ENCODE data around the gene WDR11.
"Not testable (repeated sequence)": the region's sequence is repeated elsewhere in the genome, so short reads cannot be mapped to it uniquely, and the experiment has no call there.

The WDR11 gene

GRCh38 chr10:120917521-120918250 lies 66.5 kb downstream of the WDR11 start:
- TF ChIP-seq, protein P1, sequence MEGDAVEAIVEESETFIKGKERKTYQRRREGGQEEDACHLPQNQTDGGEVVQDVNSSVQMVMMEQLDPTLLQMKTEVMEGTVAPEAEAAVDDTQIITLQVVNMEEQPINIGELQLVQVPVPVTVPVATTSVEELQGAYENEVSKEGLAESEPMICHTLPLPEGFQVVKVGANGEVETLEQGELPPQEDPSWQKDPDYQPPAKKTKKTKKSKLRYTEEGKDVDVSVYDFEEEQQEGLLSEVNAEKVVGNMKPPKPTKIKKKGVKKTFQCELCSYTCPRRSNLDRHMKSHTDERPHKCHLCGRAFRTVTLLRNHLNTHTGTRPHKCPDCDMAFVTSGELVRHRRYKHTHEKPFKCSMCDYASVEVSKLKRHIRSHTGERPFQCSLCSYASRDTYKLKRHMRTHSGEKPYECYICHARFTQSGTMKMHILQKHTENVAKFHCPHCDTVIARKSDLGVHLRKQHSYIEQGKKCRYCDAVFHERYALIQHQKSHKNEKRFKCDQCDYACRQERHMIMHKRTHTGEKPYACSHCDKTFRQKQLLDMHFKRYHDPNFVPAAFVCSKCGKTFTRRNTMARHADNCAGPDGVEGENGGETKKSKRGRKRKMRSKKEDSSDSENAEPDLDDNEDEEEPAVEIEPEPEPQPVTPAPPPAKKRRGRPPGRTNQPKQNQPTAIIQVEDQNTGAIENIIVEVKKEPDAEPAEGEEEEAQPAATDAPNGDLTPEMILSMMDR (IDR thresholded peaks at IDR 0.05; ENCODE audit: poor library complexity, severe bottlenecking) = no peak
- ATAC-seq (ENCODE audit: low read depth) (peak; percentile 94), DNase-seq (ENCODE audit: low spot score) (no peak)
- Histone ChIP-seq H3K4me1 (ENCODE audit: insufficient read depth, poor library complexity, severe bottlenecking) (peaks cover 13% of the 10 kb centered on the region), H3K4me3 (ENCODE audit: severe bottlenecking) (no peak overlapping the region), H3K36me3 (ENCODE audit: low read depth) (no peaks in the 10 kb centered on the region), H3K9me3 (ENCODE audit: severe bottlenecking) (no peaks in the 10 kb centered on the region), H3K27ac (ENCODE audit: poor library complexity, severe bottlenecking) (peak overlapping the region; percentile 77), H3K27me3 (ENCODE audit: insufficient read depth, poor library complexity, severe bottlenecking) (no peaks in the 10 kb centered on the region)

- not testable (repeated sequence) for H3K9me3 ChIP-seq (ENCODE audit: severe bottlenecking); H3K36me3 ChIP-seq (ENCODE audit: low read depth); H3K4me1 ChIP-seq (ENCODE audit: insufficient read depth, poor library complexity, severe bottlenecking); ATAC-seq (ENCODE audit: low read depth); DNase-seq (ENCODE audit: low spot score); H3K27me3 ChIP-seq (ENCODE audit: insufficient read depth, poor library complexity, severe bottlenecking); H3K27ac ChIP-seq (ENCODE audit: poor library complexity, severe bottlenecking); H3K4me3 ChIP-seq (ENCODE audit: severe bottlenecking)
Measured at GRCh38 chr10:120923886-120924285, 72.7 kb downstream of the WDR11 start.

- ATAC-seq (ENCODE audit: low read depth) (no peak), DNase-seq (ENCODE audit: low spot score) (no peak)
- Histone ChIP-seq H3K9me3 (ENCODE audit: severe bottlenecking) (no peaks in the 10 kb centered on the region), H3K4me3 (ENCODE audit: severe bottlenecking) (no peak overlapping the region), H3K4me1 (ENCODE audit: insufficient read depth, poor library complexity, severe bottlenecking) (no peaks in the 10 kb centered on the region), H3K27me3 (ENCODE audit: insufficient read depth, poor library complexity, severe bottlenecking) (no peaks in the 10 kb centered on the region), H3K36me3 (ENCODE audit: low read depth) (no peaks in the 10 kb centered on the region), H3K27ac (ENCODE audit: poor library complexity, severe bottlenecking) (no peak overlapping the region)
- TF ChIP-seq, protein P1 (IDR thresholded peaks at IDR 0.05; ENCODE audit: poor library complexity, severe bottlenecking) = no peak
Measured at GRCh38 chr10:120926611-120927010, 75.4 kb downstream of the WDR11 start.

DNA sequence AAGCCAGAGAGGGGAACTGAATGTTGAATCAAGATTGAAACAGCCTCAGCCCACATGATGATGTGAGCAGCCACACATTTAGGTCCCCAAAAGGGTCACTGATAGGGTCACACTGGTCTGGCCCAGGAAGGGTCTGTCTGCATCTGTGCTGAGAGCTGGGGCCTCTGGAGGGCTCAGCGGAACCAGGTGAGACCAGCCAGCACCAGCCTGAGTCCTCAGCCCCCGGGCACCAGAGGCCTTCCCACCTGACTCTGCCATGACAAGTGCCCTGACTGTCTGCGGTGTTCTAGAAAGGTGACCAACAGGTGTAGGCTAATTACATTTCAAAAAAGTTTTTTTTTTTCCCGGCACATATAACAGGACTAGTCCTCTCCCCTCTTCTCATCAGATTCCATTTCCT lies 76.2 kb downstream of the WDR11 start:
- Histone ChIP-seq H3K4me1 (ENCODE audit: insufficient read depth, poor library complexity, severe bottlenecking) (no peaks in the 10 kb centered on the region), H3K9me3 (ENCODE audit: severe bottlenecking) (no peaks in the 10 kb centered on the region), H3K36me3 (ENCODE audit: low read depth) (no peaks in the 10 kb centered on the region), H3K27ac (ENCODE audit: poor library complexity, severe bottlenecking) (no peak overlapping the region), H3K4me3 (ENCODE audit: severe bottlenecking) (no peak overlapping the region), H3K27me3 (ENCODE audit: insufficient read depth, poor library complexity, severe bottlenecking) (no peaks in the 10 kb centered on the region)
- no peak for ATAC-seq (ENCODE audit: low read depth)
- DNase-seq (ENCODE audit: low spot score) = no peak
- TF ChIP-seq, protein P1 (IDR thresholded peaks at IDR 0.05; ENCODE audit: poor library complexity, severe bottlenecking) = no peak

DNA sequence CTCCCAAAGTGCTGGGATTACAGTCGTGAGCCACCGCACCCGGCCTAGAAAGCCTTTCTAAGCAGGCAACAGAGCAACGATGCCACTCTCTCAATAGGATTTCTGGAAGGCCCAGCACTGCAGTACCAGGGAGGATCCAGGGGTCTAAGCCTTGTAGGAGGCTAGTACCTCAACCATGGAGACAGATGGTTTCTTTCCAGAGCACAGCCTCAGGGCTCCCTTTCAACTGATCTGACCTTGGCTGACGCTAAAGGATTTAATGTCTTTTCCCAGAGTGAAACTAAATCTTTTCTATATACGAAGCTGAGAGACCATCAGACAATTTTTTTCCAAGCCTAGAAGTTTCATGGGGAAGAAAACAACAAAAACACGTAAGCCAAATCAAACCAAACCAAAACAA lies 78.0 kb downstream of the WDR11 start:
- TF ChIP-seq, protein P1 (IDR thresholded peaks at IDR 0.05; ENCODE audit: poor library complexity, severe bottlenecking) = no peak
- no peaks in the 10 kb centered on the region for H3K9me3 ChIP-seq (ENCODE audit: severe bottlenecking)
- no peaks in the 10 kb centered on the region for H3K4me1 ChIP-seq (ENCODE audit: insufficient read depth, poor library complexity, severe bottlenecking)
- H3K36me3 ChIP-seq (ENCODE audit: low read depth) = no peaks in the 10 kb centered on the region
- H3K27ac ChIP-seq (ENCODE audit: poor library complexity, severe bottlenecking) = no peak overlapping the region
- no peak for ATAC-seq (ENCODE audit: low read depth)
- H3K4me3 ChIP-seq (ENCODE audit: severe bottlenecking) = no peak overlapping the region
- no peaks in the 10 kb centered on the region for H3K27me3 ChIP-seq (ENCODE audit: insufficient read depth, poor library complexity, severe bottlenecking)
- no peak for DNase-seq (ENCODE audit: low spot score)

Measured in RWPE2 (cell line).